SJSA1 (cell line): Measurements from ENCODE around the gene IRAK4. TPM values are rescaled to one million over a fixed set of nuclear protein-coding genes. Genes with fewer than 3 reads are reported as not detected.
"Not testable (repeated sequence)": the region's sequence is repeated elsewhere in the genome, so short reads cannot be mapped to it uniquely, and the experiment has no call there.

Experiments used
- DNase-seq, 2 experiments: peaks; one replicate each; pipeline ENCODE4 v3.0.0-alpha.2; 2015 to 2020; ENCODE audit warnings: low spot score in 2 of 2, low read depth in 1 of 2
- H3K27ac ChIP-seq: fragments of 250-450 bp; sonication (Bioruptor Pico); 2 replicates; pipeline ENCODE4 v1.5.1; 2020; ENCODE audit warnings: mild to moderate bottlenecking, moderate library complexity
- H3K27me3 ChIP-seq: fragments of 250-450 bp; sonication (Bioruptor Pico); replicated peaks from 2 replicates; pipeline ENCODE4 v1.5.1; 2020; ENCODE audit warnings: mild to moderate bottlenecking, moderate library complexity
- H3K36me3 ChIP-seq: fragments of 250-450 bp; sonication (Bioruptor Pico); 2 replicates; pipeline ENCODE4 v1.5.1; 2020; ENCODE audit warnings: mild to moderate bottlenecking
- H3K4me1 ChIP-seq: fragments of 250-450 bp; sonication (Bioruptor Pico); replicated peaks from 2 replicates; pipeline ENCODE4 v1.6.1; 2021; ENCODE audit warnings: mild to moderate bottlenecking
- H3K4me3 ChIP-seq: fragments of 250-450 bp; sonication (Bioruptor Pico); 2 replicates; pipeline ENCODE4 v1.5.1; 2020; ENCODE audit warnings: mild to moderate bottlenecking
- H3K9me3 ChIP-seq: fragments of 250-450 bp; sonication (Bioruptor Pico); replicated peaks from 2 replicates; pipeline ENCODE4 v1.5.1; 2020; ENCODE audit warnings: mild to moderate bottlenecking
- total RNA-seq: library from RNA; depleted of rRNA; stranded (reverse); fragments of >200 nt; shearing (Covaris generic); gene quantifications from 2 replicates; pipeline ENCODE4 v1.2.3, GENCODE V29; 2014

IRAK4 gene
- total RNA-seq, 1 experiment from 2014 or later, result 25.8 TPM

GRCh38 chr12:43749016-43749415 is 9.7 kb upstream of the IRAK4 start:
- no peaks in the 10 kb centered on the region for H3K27me3 ChIP-seq
- no peak overlapping the region for H3K27ac ChIP-seq
- no peak overlapping the region for H3K4me3 ChIP-seq
- no peaks in the 10 kb centered on the region for H3K4me1 ChIP-seq
- no peaks in the 10 kb centered on the region for H3K9me3 ChIP-seq
- H3K36me3 ChIP-seq, result peaks cover 17% of the 10 kb centered on the region
- no peak for DNase-seq

- H3K9me3 ChIP-seq, result no peaks in the 10 kb centered on the region
- no peak overlapping the region for H3K4me3 ChIP-seq
- H3K27me3 ChIP-seq, result no peaks in the 10 kb centered on the region
- H3K4me1 ChIP-seq, result no peaks in the 10 kb centered on the region
- H3K27ac ChIP-seq, result no peak overlapping the region
- no peak for DNase-seq
- H3K36me3 ChIP-seq, result peaks cover 8% of the 10 kb centered on the region
These were observed 7.9 kb upstream of the IRAK4 start for GRCh38 chr12:43750814-43751213.

- DNase-seq, H3K36me3 ChIP-seq, H3K4me3 ChIP-seq, H3K27me3 ChIP-seq, H3K9me3 ChIP-seq, H3K4me1 ChIP-seq, H3K27ac ChIP-seq: not testable (repeated sequence)
These were observed 7.4 kb upstream of the IRAK4 start for GRCh38 chr12:43751360-43751759.

- Histone ChIP-seq H3K27me3 (no peaks in the 10 kb centered on the region), H3K4me1 (peaks cover 7% of the 10 kb centered on the region), H3K36me3 (peaks cover 8% of the 10 kb centered on the region), H3K9me3 (no peaks in the 10 kb centered on the region), H3K4me3 (no peak overlapping the region), H3K27ac (no peak overlapping the region)
- no peak for DNase-seq
These were observed 4.7 kb upstream of the IRAK4 start for GRCh38 chr12:43754015-43754414.

- Histone ChIP-seq H3K27me3 (no peaks in the 10 kb centered on the region), H3K9me3 (no peaks in the 10 kb centered on the region), H3K36me3 (no peaks in the 10 kb centered on the region; the same call in 1 of the 2 replicates), H3K27ac (no peak overlapping the region), H3K4me1 (peaks cover 20% of the 10 kb centered on the region), H3K4me3 (peak overlapping the region; percentile 56)
- peak in 1 of 2 experiments; percentile 43 for DNase-seq
These were observed 464 bp upstream of the IRAK4 start for GRCh38 chr12:43758247-43758727.

- Histone ChIP-seq H3K9me3 (no peaks in the 10 kb centered on the region), H3K36me3 (no peaks in the 10 kb centered on the region), H3K27me3 (no peaks in the 10 kb centered on the region), H3K27ac (no peak overlapping the region), H3K4me3 (no peak overlapping the region), H3K4me1 (peaks cover 20% of the 10 kb centered on the region)
- DNase-seq, result no peak
These were observed 1.6 kb downstream of the IRAK4 start for GRCh38 chr12:43760396-43760795.

- Histone ChIP-seq H3K4me1 (peaks cover 28% of the 10 kb centered on the region), H3K9me3 (no peaks in the 10 kb centered on the region), H3K27me3 (no peaks in the 10 kb centered on the region), H3K36me3 (no peaks in the 10 kb centered on the region), H3K4me3 (no peak overlapping the region), H3K27ac (no peak overlapping the region)
- no peak for DNase-seq
These were observed 2.7 kb downstream of the IRAK4 start for GRCh38 chr12:43761500-43761899.

GRCh38 chr12:43762596-43762995 is 3.8 kb downstream of the IRAK4 start:
- no peak overlapping the region for H3K4me3 ChIP-seq
- H3K36me3 ChIP-seq, result no peaks in the 10 kb centered on the region
- no peak overlapping the region for H3K27ac ChIP-seq
- H3K9me3 ChIP-seq, result no peaks in the 10 kb centered on the region
- no peak for DNase-seq
- H3K4me1 ChIP-seq, result peaks cover 29% of the 10 kb centered on the region
- no peaks in the 10 kb centered on the region for H3K27me3 ChIP-seq

GRCh38 chr12:43763769-43764168 is 5.0 kb downstream of the IRAK4 start:
- no peaks in the 10 kb centered on the region for H3K9me3 ChIP-seq
- peaks cover 8% of the 10 kb centered on the region; the same call in 1 of the 2 replicates for H3K36me3 ChIP-seq
- H3K4me3 ChIP-seq, result no peak overlapping the region
- no peaks in the 10 kb centered on the region for H3K27me3 ChIP-seq
- no peak for DNase-seq
- H3K4me1 ChIP-seq, result peaks cover 24% of the 10 kb centered on the region
- H3K27ac ChIP-seq, result no peak overlapping the region

- H3K4me3 ChIP-seq, result no peak overlapping the region
- H3K27me3 ChIP-seq, result no peaks in the 10 kb centered on the region
- peaks cover 13% of the 10 kb centered on the region; the same call in 1 of the 2 replicates for H3K36me3 ChIP-seq
- H3K4me1 ChIP-seq, result peaks cover 19% of the 10 kb centered on the region
- no peak overlapping the region for H3K27ac ChIP-seq
- no peak for DNase-seq
- H3K9me3 ChIP-seq, result no peaks in the 10 kb centered on the region
These were observed 5.8 kb downstream of the IRAK4 start for GRCh38 chr12:43764528-43764927.

GRCh38 chr12:43766291-43766690 is 7.5 kb downstream of the IRAK4 start:
- no peaks in the 10 kb centered on the region for H3K27me3 ChIP-seq
- H3K27ac ChIP-seq, result peak overlapping the region; percentile 51
- no peaks in the 10 kb centered on the region for H3K9me3 ChIP-seq
- H3K4me1 ChIP-seq, result peaks cover 11% of the 10 kb centered on the region
- no peak overlapping the region for H3K4me3 ChIP-seq
- peak; percentile 48 to 59 for DNase-seq
- H3K36me3 ChIP-seq, result peaks cover 23% of the 10 kb centered on the region

GRCh38 chr12:43776498-43776897 is 17.7 kb downstream of the IRAK4 start:
- peaks cover 41% of the 10 kb centered on the region for H3K36me3 ChIP-seq

GRCh38 chr12:43786899-43787693 is 28.3 kb downstream of the IRAK4 start:
- H3K27me3 ChIP-seq, result no peaks in the 10 kb centered on the region
- H3K27ac ChIP-seq, result no peak overlapping the region
- H3K36me3 ChIP-seq, result peaks cover 22% of the 10 kb centered on the region
- no peaks in the 10 kb centered on the region for H3K9me3 ChIP-seq
- no peak overlapping the region for H3K4me3 ChIP-seq
- H3K4me1 ChIP-seq, result no peaks in the 10 kb centered on the region
- no peak for DNase-seq

More at GRCh38 chr12:43776498-43776897, 17.7 kb downstream of the IRAK4 start:
- Histone ChIP-seq H3K4me3 (no peak overlapping the region), H3K4me1 (no peaks in the 10 kb centered on the region), H3K9me3 (no peaks in the 10 kb centered on the region), H3K27me3 (no peaks in the 10 kb centered on the region), H3K27ac (no peak overlapping the region)
- no peak for DNase-seq

GRCh38 chr12:43789941-43790340 is 31.2 kb downstream of the IRAK4 start:
- Histone ChIP-seq H3K4me3 (no peak overlapping the region), H3K9me3 (no peaks in the 10 kb centered on the region), H3K36me3 (peaks cover 5% of the 10 kb centered on the region), H3K4me1 (no peaks in the 10 kb centered on the region), H3K27ac (no peak overlapping the region), H3K27me3 (no peaks in the 10 kb centered on the region)
- no peak for DNase-seq
